ENCODE data around the gene AHRR. TPM values are rescaled to one million over a fixed set of nuclear protein-coding genes. Genes with fewer than 3 reads are reported as not detected.

AHRR gene
- total and polyA plus RNA-seq, 10 of the 15 experiments (the other 5 are each of a cell fraction or from before 2014, with no cell fraction given) = 0.90 to 35.2 (median 19.2) TPM

GRCh38 chr5:446883-447263, 125.4 kb downstream of the AHRR start:
- 54% methylated on average over 7 of the region's 7 CpGs for WGBS (ENCODE audit: insufficient coverage, insufficient replicate concordance, low lambda C conversion rate, missing lambda C conversion rate)
- no peak for TF ChIP-seq PRDM15 (CRISPR knock-in tag; IDR thresholded peaks at IDR 0.05)
- no peak for TF ChIP-seq USF1 (IDR thresholded peaks at IDR 0.05; ENCODE audit: borderline replicate concordance, extremely low read length, insufficient read depth, low read depth, low read length)
- TF ChIP-seq NFXL1 (IDR thresholded peaks at IDR 0.05; ENCODE audit: borderline replicate concordance) = no peak
- peak; percentile 64 to 73 (median 66) for TF ChIP-seq CTCF (IDR thresholded peaks at IDR 0.05 in 2 of 3, conservative IDR thresholded peaks at IDR 0.05 in 1 of 3; ENCODE audit: control insufficient read depth in 2 of 3, extremely low read depth in 1 of 3, insufficient read depth in 1 of 3, low read depth in 3 of 3, low read length in 3 of 3)
- TF ChIP-seq HDAC6 (IDR thresholded peaks at IDR 0.05; ENCODE audit: unreplicated experiment) = no peak
- TF ChIP-seq CREM (IDR thresholded peaks at IDR 0.05; ENCODE audit: low read depth) = no peak
- no peak for TF ChIP-seq E2F8 (IDR thresholded peaks at IDR 0.05; ENCODE audit: low read depth, partially characterized antibody)
- peak; percentile 66; the same call in 1 of the 2 replicates for TF ChIP-seq SMC3 (IDR thresholded peaks at IDR 0.05; ENCODE audit: borderline replicate concordance, low read length)
- TF ChIP-seq FOS (IDR thresholded peaks at IDR 0.05; ENCODE audit: borderline replicate concordance, extremely low read depth, insufficient read length) = no peak
- peak; percentile 55 for TF ChIP-seq RAD21 (IDR thresholded peaks at IDR 0.05; ENCODE audit: insufficient read depth, low read depth, low read length)
- no peak for TF ChIP-seq ZNF24 (IDR thresholded peaks at IDR 0.05)
- H3K79me2 ChIP-seq (ENCODE audit: control insufficient read depth, insufficient read depth, low read length) = peaks cover 31% of the 10 kb centered on the region
- FAIRE-seq (peak; percentile 92), DNase-seq (ENCODE audit: low read depth, low spot score) (no peak), ATAC-seq (peak; percentile 61)
- RAD21 ChIA-PET (ENCODE audit: unreplicated experiment) = interaction anchor here (0.9 to 2.6 kb wide), 9 partner anchors 12 to 456 kb away, joined by 3 to 30 read pairs (median 5); partner anchors contain the start of genes AHRR, BRD9 and TRIP13
- no peaks in the 10 kb centered on the region for H4K20me1 ChIP-seq (ENCODE audit: control insufficient read depth, insufficient read depth)
- H3K4me2 ChIP-seq (ENCODE audit: control insufficient read depth, insufficient read depth) = no peak overlapping the region
- peaks cover 9% of the 10 kb centered on the region; the same call in 2 of the 3 replicates for H3K9me3 ChIP-seq (replicated peaks; ENCODE audit: control insufficient read depth, insufficient read depth, low read length)
- SMC1A ChIA-PET (ENCODE audit: uncharacterized antibody, unreplicated experiment) = interaction anchor here (0.6 to 2.3 kb wide), 16 partner anchors 8 to 454 kb away, joined by 3 to 15 read pairs (median 4); no protein-coding TSS in a partner anchor
- H3K9ac ChIP-seq (ENCODE audit: control insufficient read depth, insufficient read depth, low read length) = no peak overlapping the region
- POLR2A ChIA-PET = interaction anchor here (0.7 to 1.5 kb wide), 7 partner anchors 10 to 227 kb away, joined by 3 to 9 read pairs (median 4); no protein-coding TSS in a partner anchor
- intact Hi-C loops (cut with micrococcal nuclease; ENCODE audit: unreplicated experiment) = no loop called here
- in situ Hi-C loops (cut with MboI) = no loop called here
- peaks cover 5% of the 10 kb centered on the region for H3K4me1 ChIP-seq (ENCODE audit: control insufficient read depth, insufficient read depth, low read length)
- H3K4me3 ChIP-seq = no peak overlapping the region
- H3K27me3 ChIP-seq (replicated peaks in 1 of 2; ENCODE audit: control insufficient read depth in 2 of 2, insufficient read depth in 2 of 2, low read length in 1 of 2) = no peaks in the 10 kb centered on the region
- CTCF ChIA-PET = interaction anchor here (0.6 to 4.5 kb wide), 29 partner anchors 8 to 895 kb away, joined by 3 to 46 read pairs (median 4); partner anchors contain the start of gene AHRR
- H3K36me3 ChIP-seq (ENCODE audit: control insufficient read depth in 2 of 2, insufficient read depth in 2 of 2, low read length in 1 of 2) = peaks cover 18 to 34% of the 10 kb centered on the region in 2 experiments
- H2AFZ ChIP-seq (ENCODE audit: control insufficient read depth, low read depth, low read length) = no peak overlapping the region
- no peak overlapping the region for H3K27ac ChIP-seq (ENCODE audit: control insufficient read depth, insufficient read depth)
- BruUV-seq (replicated peaks) = no TSS peak

Measured in GM12878 (cell line).